Progenitor cell of endocrine pancreas (in vitro differentiated cells): Measurements from ENCODE around the gene TGFB3. TPM values are rescaled to one million over a fixed set of nuclear protein-coding genes. Genes with fewer than 3 reads are reported as not detected.

Experiments
- DNase-seq: peaks from one replicate; pipeline ENCODE4 v3.0.0; 2021; ENCODE audit warnings: low spot score; ENCODE audit not compliant: unreplicated experiment
- H3K27ac Mint-ChIP-seq: 2 replicates; pipeline ENCODE4 v1.8.0; 2021; ENCODE audit warnings: mild to moderate bottlenecking, moderate library complexity, mixed read lengths
- H3K27me3 Mint-ChIP-seq: 2 replicates; pipeline ENCODE4 v1.8.0; 2021; ENCODE audit warnings: mixed read lengths
- H3K36me3 Mint-ChIP-seq: 2 replicates; pipeline ENCODE4 v1.8.0; 2022; ENCODE audit warnings: mixed read lengths; ENCODE audit not compliant: insufficient read depth
- H3K4me1 Mint-ChIP-seq: 2 replicates; pipeline ENCODE4 v1.8.0; 2021; ENCODE audit warnings: low read depth, mixed read lengths
- H3K4me3 Mint-ChIP-seq: 2 replicates; pipeline ENCODE4 v1.8.0; 2021; ENCODE audit warnings: low read depth, mild to moderate bottlenecking, moderate library complexity, mixed read lengths
- H3K9me3 Mint-ChIP-seq: 2 replicates; pipeline ENCODE4 v1.8.0; 2021; ENCODE audit warnings: low read depth, mixed read lengths
- CTCF ChIP-seq: fragments of 200-600 bp; sonication (generic); IDR thresholded peaks from one replicate; pipeline ENCODE4 v1.5.0; 2021; ENCODE audit warnings: antibody characterized with exemption, mild to moderate bottlenecking; ENCODE audit not compliant: unreplicated experiment
- total RNA-seq: library from RNA; stranded (reverse); gene quantifications from 2 replicates; pipeline ENCODE4 v1.2.1, GENCODE V29; 2021

The TGFB3 gene
- total RNA-seq, 1 donor from 2014 or later, result 11.7 TPM

- no peak for TF ChIP-seq CTCF
- H3K27ac Mint-ChIP-seq, result no peak overlapping the region
- DNase-seq, result no peak
- H3K27me3 Mint-ChIP-seq, result no peaks in the 10 kb centered on the region
- no peak overlapping the region for H3K4me3 Mint-ChIP-seq
- H3K9me3 Mint-ChIP-seq, result no peaks in the 10 kb centered on the region
- H3K4me1 Mint-ChIP-seq, result no peaks in the 10 kb centered on the region
- H3K36me3 Mint-ChIP-seq, result peaks cover 5% of the 10 kb centered on the region
Measured at GRCh38 chr14:75960231-75960630, 21.6 kb downstream of the TGFB3 start.

- Mint-ChIP-seq H3K4me3 (no peak overlapping the region), H3K4me1 (no peaks in the 10 kb centered on the region), H3K27me3 (no peaks in the 10 kb centered on the region), H3K27ac (no peak overlapping the region), H3K36me3 (peaks cover 8% of the 10 kb centered on the region), H3K9me3 (no peaks in the 10 kb centered on the region)
- TF ChIP-seq CTCF, result no peak
- DNase-seq, result no peak
Measured at GRCh38 chr14:75959031-75959430, 22.8 kb downstream of the TGFB3 start.

GRCh38 chr14:75952489-75952888 lies 29.3 kb downstream of the TGFB3 start:
- Mint-ChIP-seq H3K4me1 (no peaks in the 10 kb centered on the region), H3K4me3 (no peak overlapping the region), H3K9me3 (peaks cover 3% of the 10 kb centered on the region), H3K27ac (no peak overlapping the region), H3K27me3 (no peaks in the 10 kb centered on the region), H3K36me3 (peaks cover 13% of the 10 kb centered on the region)
- DNase-seq, result no peak
- TF ChIP-seq CTCF, result no peak

- Mint-ChIP-seq H3K27ac (peak overlapping the region; percentile 33), H3K36me3 (peaks cover 7% of the 10 kb centered on the region), H3K4me3 (no peak overlapping the region), H3K9me3 (no peaks in the 10 kb centered on the region), H3K4me1 (peaks cover 7% of the 10 kb centered on the region), H3K27me3 (no peaks in the 10 kb centered on the region)
- TF ChIP-seq CTCF, result no peak
- DNase-seq, result no peak
Measured at GRCh38 chr14:75946785-75947184, 35.0 kb downstream of the TGFB3 start.

GRCh38 chr14:75944607-75945241 lies 37.1 kb downstream of the TGFB3 start:
- Mint-ChIP-seq H3K36me3 (peaks cover 5% of the 10 kb centered on the region), H3K4me1 (peaks cover 7% of the 10 kb centered on the region), H3K27me3 (no peaks in the 10 kb centered on the region), H3K9me3 (no peaks in the 10 kb centered on the region), H3K27ac (no peak overlapping the region), H3K4me3 (no peak overlapping the region)
- no peak for DNase-seq
- TF ChIP-seq CTCF, result no peak
